CD4-positive, alpha-beta T cell (primary cell): ENCODE measurements around the gene VTI1A. TPM values are rescaled to one million over a fixed set of nuclear protein-coding genes. Genes with fewer than 3 reads are reported as not detected.

Source experiments
- ATAC-seq: fragments of 200-7000 bp; cut with Tn5 transposase; one replicate; pipeline ENCODE4 v1.10.0; 2022; ENCODE audit warnings: mild to moderate bottlenecking; ENCODE audit not compliant: poor library complexity
- CTCF ChIA-PET: fragments of 350-600 bp; sonication (Branson Sonifier 250); formaldehyde crosslinking; loops from one replicate; lab custom pipeline; 2021; ENCODE audit warnings: antibody characterized with exemption, inconsistent platforms; lab: Charles Lee
- POLR2A ChIA-PET: fragments of 350-600 bp; sonication (Branson Sonifier 250); formaldehyde crosslinking; loops from one replicate; lab custom pipeline; 2021; ENCODE audit warnings: antibody characterized with exemption, inconsistent platforms; lab: Charles Lee
- DNase-seq, 14 experiments: peaks; one replicate each; pipeline ENCODE4 v3.0.0-alpha.2; 2013 to 2020; ENCODE audit warnings: mixed read lengths in 2 of 14
- H3K27ac ChIP-seq, 2 donors: one replicate each; pipeline versions ENCODE4 v1.5.1 to v1.7.0; 2013; ENCODE audit warnings: low read length in 2 of 2, low read depth in 1 of 2, mild to moderate bottlenecking in 1 of 2
- H3K27me3 ChIP-seq, 2 experiments: 1 replicate in 1 of 2; 2 replicates in 1 of 2; pipeline versions ENCODE4 v1.6.1 to v1.7.0; 2013; ENCODE audit warnings: low read length in 2 of 2, control low read depth in 1 of 2, mild to moderate bottlenecking in 1 of 2, moderate library complexity in 1 of 2; ENCODE audit not compliant: insufficient read depth in 2 of 2, control insufficient read depth in 1 of 2
- H3K36me3 ChIP-seq: one replicate; pipeline ENCODE4 v1.6.1; 2013; ENCODE audit warnings: low read length, control low read depth; ENCODE audit not compliant: insufficient read depth
- H3K4me1 ChIP-seq: one replicate; pipeline ENCODE4 v1.6.1; 2013; ENCODE audit warnings: low read length, control low read depth; ENCODE audit not compliant: insufficient read depth
- H3K4me3 ChIP-seq: one replicate; pipeline ENCODE4 v1.5.1; 2013; ENCODE audit warnings: mild to moderate bottlenecking, low read length, moderate library complexity
- H3K9me3 ChIP-seq, 2 experiments: 1 replicate in 1 of 2; 2 replicates in 1 of 2; pipeline versions ENCODE4 v1.6.1 to v1.7.0; 2013; ENCODE audit warnings: low read length in 2 of 2, mild to moderate bottlenecking in 2 of 2, control low read depth in 1 of 2, moderate library complexity in 1 of 2; ENCODE audit not compliant: control insufficient read depth in 1 of 2, insufficient read depth in 1 of 2
- H3K27ac Mint-ChIP-seq: one replicate; pipeline ENCODE4 v1.8.0; 2020; ENCODE audit warnings: mixed read lengths
- H3K27me3 Mint-ChIP-seq: one replicate; pipeline ENCODE4 v1.8.0; 2021; ENCODE audit warnings: mixed read lengths
- H3K36me3 Mint-ChIP-seq: one replicate; pipeline ENCODE4 v1.8.0; 2021; ENCODE audit warnings: low read depth, mixed read lengths
- H3K4me1 Mint-ChIP-seq: one replicate; pipeline ENCODE4 v1.8.0; 2021; ENCODE audit warnings: low read depth, mixed read lengths
- H3K4me3 Mint-ChIP-seq: one replicate; pipeline ENCODE4 v1.8.0; 2020; ENCODE audit warnings: mild to moderate bottlenecking, mixed read lengths
- H3K9me3 Mint-ChIP-seq: one replicate; pipeline ENCODE4 v1.8.0; 2020; ENCODE audit warnings: mixed read lengths
- intact Hi-C, 2 experiments: fragments of 100-400 bp; cut with DNase I in 1 of 2; cut with micrococcal nuclease in 1 of 2; formaldehyde crosslinking; loops; one replicate each; pipeline versions ENCODE4 v1.15.1 to v1.9.0; 2023 to 2025; cut with DNase I, micrococcal nuclease
- total RNA-seq, 174 experiments: library from RNA in 2 of 174; stranded (reverse) in 2 of 174; gene quantifications; one replicate each; pipeline ENCODE4 v1.2.3 and lab custom pipeline; 2021 to 2026
- TF ChIP-seq, protein P1 (sequence below): fragments of 200-600 bp; IDR thresholded peaks from one replicate; pipeline ENCODE4 v1.8.0; 2022; ENCODE audit warnings: antibody characterized with exemption, mild to moderate bottlenecking

Gene VTI1A
- total RNA-seq, 2 experiments from 2014 or later: 54.5 to 56.5 TPM

DNA sequence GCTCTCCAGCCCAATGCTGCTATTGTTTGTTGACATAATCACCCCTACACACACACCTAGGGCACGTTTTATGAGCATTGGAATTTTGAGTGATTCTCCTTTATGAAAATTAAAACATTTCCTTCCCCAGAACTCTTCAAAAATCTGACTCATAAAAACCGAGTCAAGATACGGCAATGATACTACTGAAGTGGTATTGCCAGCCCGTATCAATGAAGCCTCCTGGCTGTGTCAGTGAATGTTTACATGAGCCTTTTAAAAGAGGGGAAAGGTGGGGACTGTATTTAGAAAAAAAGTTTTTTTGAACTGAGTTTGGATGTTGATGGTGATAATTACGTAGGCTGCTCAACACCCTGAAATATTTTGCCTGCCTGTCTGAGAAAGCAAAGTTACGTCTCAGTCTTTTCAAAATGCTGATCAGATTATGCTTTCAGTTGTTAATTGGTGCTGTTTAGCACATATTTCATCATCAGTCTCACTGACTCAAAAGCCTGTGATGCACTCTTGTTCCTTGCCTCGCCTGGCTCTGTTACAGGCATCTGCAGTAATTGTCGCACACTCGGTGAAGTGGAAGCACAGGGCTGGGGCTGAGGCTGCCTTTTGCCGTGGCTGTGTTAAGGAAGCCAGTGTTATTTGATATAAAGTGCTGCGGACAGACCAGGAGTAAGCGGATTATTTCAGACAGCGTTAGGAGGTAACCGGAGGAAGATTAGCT is 345.6 kb downstream of the VTI1A start:
- no peaks in the 10 kb centered on the region for H3K27me3 Mint-ChIP-seq
- TF ChIP-seq, protein P1, sequence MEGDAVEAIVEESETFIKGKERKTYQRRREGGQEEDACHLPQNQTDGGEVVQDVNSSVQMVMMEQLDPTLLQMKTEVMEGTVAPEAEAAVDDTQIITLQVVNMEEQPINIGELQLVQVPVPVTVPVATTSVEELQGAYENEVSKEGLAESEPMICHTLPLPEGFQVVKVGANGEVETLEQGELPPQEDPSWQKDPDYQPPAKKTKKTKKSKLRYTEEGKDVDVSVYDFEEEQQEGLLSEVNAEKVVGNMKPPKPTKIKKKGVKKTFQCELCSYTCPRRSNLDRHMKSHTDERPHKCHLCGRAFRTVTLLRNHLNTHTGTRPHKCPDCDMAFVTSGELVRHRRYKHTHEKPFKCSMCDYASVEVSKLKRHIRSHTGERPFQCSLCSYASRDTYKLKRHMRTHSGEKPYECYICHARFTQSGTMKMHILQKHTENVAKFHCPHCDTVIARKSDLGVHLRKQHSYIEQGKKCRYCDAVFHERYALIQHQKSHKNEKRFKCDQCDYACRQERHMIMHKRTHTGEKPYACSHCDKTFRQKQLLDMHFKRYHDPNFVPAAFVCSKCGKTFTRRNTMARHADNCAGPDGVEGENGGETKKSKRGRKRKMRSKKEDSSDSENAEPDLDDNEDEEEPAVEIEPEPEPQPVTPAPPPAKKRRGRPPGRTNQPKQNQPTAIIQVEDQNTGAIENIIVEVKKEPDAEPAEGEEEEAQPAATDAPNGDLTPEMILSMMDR: no peak
- H3K4me1 Mint-ChIP-seq: no peaks in the 10 kb centered on the region
- H3K36me3 Mint-ChIP-seq: peaks cover 29% of the 10 kb centered on the region
- peaks cover 16% of the 10 kb centered on the region for H3K9me3 Mint-ChIP-seq
- DNase-seq: no peak
- no peaks in the 10 kb centered on the region for H3K36me3 ChIP-seq
- H3K4me1 ChIP-seq: no peaks in the 10 kb centered on the region
- H3K9me3 ChIP-seq: no peaks in the 10 kb centered on the region
- no peak overlapping the region for H3K4me3 Mint-ChIP-seq
- no peak for ATAC-seq
- H3K27ac Mint-ChIP-seq: no peak overlapping the region
- no peaks in the 10 kb centered on the region for H3K27me3 ChIP-seq
- H3K27ac ChIP-seq: no peak overlapping the region
- POLR2A ChIA-PET: no interaction called here
- H3K4me3 ChIP-seq: no peak overlapping the region
- intact Hi-C loops: no loop called here
- CTCF ChIA-PET: no interaction called here

DNA sequence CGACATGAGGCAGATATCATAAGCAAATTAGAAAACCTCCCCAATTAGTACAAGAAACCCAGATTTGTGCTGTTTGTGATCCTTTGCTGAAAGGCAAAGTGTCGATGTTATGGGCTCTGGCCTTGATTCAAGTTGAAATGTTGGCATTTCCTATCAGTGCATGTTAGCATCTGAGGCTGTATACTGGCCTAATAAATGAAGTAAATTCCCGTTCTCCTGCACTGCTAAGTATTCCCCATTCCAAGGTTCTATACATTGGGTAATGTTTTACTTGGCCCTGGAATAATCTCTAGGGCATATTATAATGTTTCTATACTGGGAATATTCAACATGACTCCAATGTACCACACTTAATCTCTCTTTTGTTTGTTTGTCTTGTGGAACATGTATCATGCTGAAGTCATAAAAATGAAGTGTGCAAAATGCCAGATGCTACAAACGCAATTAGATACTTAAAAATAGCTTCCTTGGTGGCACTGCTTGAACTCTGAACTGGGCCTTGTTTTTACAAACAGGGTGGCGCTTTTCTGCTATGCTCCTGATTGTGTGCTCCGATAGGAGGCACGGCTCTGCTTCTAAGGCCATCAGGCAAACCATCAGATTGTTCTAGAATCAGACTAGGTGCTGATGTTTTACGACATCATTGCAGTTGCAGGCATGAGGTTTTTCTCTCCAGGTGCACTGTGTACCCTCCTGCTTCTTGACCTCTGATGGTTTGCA is 346.3 kb downstream of the VTI1A start:
- POLR2A ChIA-PET: no interaction called here
- no peak overlapping the region for H3K27ac Mint-ChIP-seq
- no peak overlapping the region for H3K4me3 ChIP-seq

DNA sequence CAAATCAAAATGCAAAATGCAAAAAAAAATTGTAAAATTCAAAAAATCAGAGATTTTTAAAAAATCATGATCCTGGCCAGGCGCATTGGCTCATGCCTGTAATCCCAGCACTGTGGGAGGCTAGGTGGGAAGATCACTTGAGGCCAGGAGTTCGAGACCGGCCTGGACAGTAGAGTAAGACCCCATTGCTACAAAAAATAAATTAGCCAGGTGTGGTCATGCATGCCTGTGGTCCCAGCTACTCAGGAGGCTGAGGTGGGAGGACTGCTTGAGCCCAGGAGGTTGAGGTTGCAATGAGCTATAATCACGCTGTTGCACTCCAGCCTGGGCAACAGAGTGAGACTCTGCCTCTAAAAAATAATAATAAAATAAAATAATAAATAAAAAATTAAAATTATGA is 347.2 kb downstream of the VTI1A start:
- TF ChIP-seq, protein P1: no peak
- H3K27me3 Mint-ChIP-seq: no peaks in the 10 kb centered on the region
- no peaks in the 10 kb centered on the region for H3K4me1 Mint-ChIP-seq
- no peak for DNase-seq
- H3K27ac Mint-ChIP-seq: no peak overlapping the region
- H3K27ac ChIP-seq: no peak overlapping the region
- H3K4me1 ChIP-seq: no peaks in the 10 kb centered on the region
- no peak for ATAC-seq
- H3K36me3 ChIP-seq: no peaks in the 10 kb centered on the region
- H3K4me3 ChIP-seq: no peak overlapping the region
- intact Hi-C loops: no loop called here
- no peaks in the 10 kb centered on the region for H3K27me3 ChIP-seq
- no peaks in the 10 kb centered on the region for H3K9me3 ChIP-seq
- H3K36me3 Mint-ChIP-seq: peaks cover 17% of the 10 kb centered on the region
- peaks cover 3% of the 10 kb centered on the region for H3K9me3 Mint-ChIP-seq
- CTCF ChIA-PET: no interaction called here
- H3K4me3 Mint-ChIP-seq: no peak overlapping the region
- POLR2A ChIA-PET: no interaction called here

More for the DNA sequence above, 346.3 kb downstream of the VTI1A start:
- Histone ChIP-seq H3K27ac (no peak overlapping the region), H3K9me3 (no peaks in the 10 kb centered on the region), H3K27me3 (no peaks in the 10 kb centered on the region), H3K36me3 (no peaks in the 10 kb centered on the region), H3K4me1 (no peaks in the 10 kb centered on the region)
- Mint-ChIP-seq H3K36me3 (peaks cover 24% of the 10 kb centered on the region), H3K4me3 (no peak overlapping the region), H3K27me3 (no peaks in the 10 kb centered on the region), H3K4me1 (no peaks in the 10 kb centered on the region), H3K9me3 (peaks cover 12% of the 10 kb centered on the region)
- no peak for ATAC-seq
- no peak for DNase-seq
- intact Hi-C loops: no loop called here
- TF ChIP-seq, protein P1: no peak
- CTCF ChIA-PET: no interaction called here
